ENCODE data around the gene VAC14.

The VAC14 gene

GRCh38 chr16:70706948-70707465 lies 94.0 kb downstream of the VAC14 start:
- Histone ChIP-seq H3K9me3 (ENCODE audit: low read length) (no peaks in the 10 kb centered on the region), H2AFZ (ENCODE audit: low read depth, low read length) (no peak overlapping the region), H3K4me3 (ENCODE audit: low read length) (no peak overlapping the region), H3K36me3 (ENCODE audit: insufficient read depth, low read length) (peaks cover 4% of the 10 kb centered on the region), H3K4me1 (ENCODE audit: insufficient read depth, low read length) (peaks cover 36% of the 10 kb centered on the region), H3K27me3 (ENCODE audit: insufficient read depth, low read length) (no peaks in the 10 kb centered on the region)

- H3K27me3 ChIP-seq (ENCODE audit: insufficient read depth, low read length): no peaks in the 10 kb centered on the region
- no peaks in the 10 kb centered on the region for H3K9me3 ChIP-seq (ENCODE audit: low read length)
- no peak overlapping the region for H3K4me3 ChIP-seq (ENCODE audit: low read length)
- H3K36me3 ChIP-seq (ENCODE audit: insufficient read depth, low read length): peaks cover 4% of the 10 kb centered on the region
- H2AFZ ChIP-seq (ENCODE audit: low read depth, low read length): no peak overlapping the region
- H3K4me1 ChIP-seq (ENCODE audit: insufficient read depth, low read length): peaks cover 38% of the 10 kb centered on the region
Observed at GRCh38 chr16:70705056-70705455, 95.9 kb downstream of the VAC14 start.

DNA sequence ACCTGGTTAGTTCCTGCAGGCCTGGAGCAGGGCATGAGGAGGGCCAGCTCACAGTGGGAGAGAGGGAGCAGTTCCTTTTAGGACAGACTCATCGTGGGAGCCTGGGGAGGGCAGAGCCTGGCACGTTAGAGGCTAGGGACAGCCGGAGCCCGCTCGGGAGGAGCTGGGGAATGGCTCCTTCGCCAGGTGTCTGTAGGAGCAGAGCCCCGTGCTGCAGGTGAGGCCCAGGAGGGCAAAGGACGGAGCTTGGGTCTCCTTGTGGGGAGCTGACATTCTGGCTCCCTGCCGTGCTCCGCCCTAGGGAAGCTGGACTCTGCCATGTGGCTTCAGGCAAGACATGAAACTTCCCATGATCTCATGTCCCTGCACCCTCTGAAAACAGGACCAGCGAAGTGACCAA lies 96.4 kb downstream of the VAC14 start:
- H2AFZ ChIP-seq (ENCODE audit: low read depth, low read length): no peak overlapping the region
- H3K27me3 ChIP-seq (ENCODE audit: insufficient read depth, low read length): no peaks in the 10 kb centered on the region
- H3K4me1 ChIP-seq (ENCODE audit: insufficient read depth, low read length): peaks cover 38% of the 10 kb centered on the region
- peaks cover 3% of the 10 kb centered on the region for H3K9me3 ChIP-seq (ENCODE audit: low read length)
- peaks cover 4% of the 10 kb centered on the region for H3K36me3 ChIP-seq (ENCODE audit: insufficient read depth, low read length)
- no peak overlapping the region for H3K4me3 ChIP-seq (ENCODE audit: low read length)

DNA sequence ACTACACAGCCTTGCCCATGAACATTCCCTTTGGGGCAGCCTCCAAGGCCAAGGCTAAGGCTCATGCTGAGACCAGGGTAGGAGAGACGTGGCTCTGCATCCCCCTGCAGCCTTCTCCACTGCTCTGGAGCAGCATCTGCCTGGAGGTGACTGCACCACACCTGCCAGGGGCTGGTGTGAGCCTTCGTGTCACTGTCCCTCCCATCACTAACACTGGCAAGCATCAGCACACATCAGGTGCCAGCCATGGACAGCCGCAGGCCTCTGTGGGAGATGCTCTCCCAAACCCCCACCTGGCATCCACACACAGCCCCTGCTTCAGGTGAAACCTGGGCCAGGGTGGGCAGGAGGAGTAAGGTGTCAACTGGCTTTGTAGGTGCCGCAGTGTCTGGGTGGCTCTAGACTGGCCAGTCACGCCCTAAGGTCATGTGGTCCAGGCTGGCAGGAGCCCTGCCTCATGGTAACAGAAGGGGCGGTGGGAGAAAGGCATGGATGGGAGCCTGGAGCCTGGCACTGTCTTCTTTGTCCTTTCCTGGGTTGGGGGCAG lies 97.0 kb downstream of the VAC14 start:
- peaks cover 37% of the 10 kb centered on the region for H3K4me1 ChIP-seq (ENCODE audit: insufficient read depth, low read length)
- H3K4me3 ChIP-seq (ENCODE audit: low read length): no peak overlapping the region
- peaks cover 10% of the 10 kb centered on the region for H3K9me3 ChIP-seq (ENCODE audit: low read length)

DNA sequence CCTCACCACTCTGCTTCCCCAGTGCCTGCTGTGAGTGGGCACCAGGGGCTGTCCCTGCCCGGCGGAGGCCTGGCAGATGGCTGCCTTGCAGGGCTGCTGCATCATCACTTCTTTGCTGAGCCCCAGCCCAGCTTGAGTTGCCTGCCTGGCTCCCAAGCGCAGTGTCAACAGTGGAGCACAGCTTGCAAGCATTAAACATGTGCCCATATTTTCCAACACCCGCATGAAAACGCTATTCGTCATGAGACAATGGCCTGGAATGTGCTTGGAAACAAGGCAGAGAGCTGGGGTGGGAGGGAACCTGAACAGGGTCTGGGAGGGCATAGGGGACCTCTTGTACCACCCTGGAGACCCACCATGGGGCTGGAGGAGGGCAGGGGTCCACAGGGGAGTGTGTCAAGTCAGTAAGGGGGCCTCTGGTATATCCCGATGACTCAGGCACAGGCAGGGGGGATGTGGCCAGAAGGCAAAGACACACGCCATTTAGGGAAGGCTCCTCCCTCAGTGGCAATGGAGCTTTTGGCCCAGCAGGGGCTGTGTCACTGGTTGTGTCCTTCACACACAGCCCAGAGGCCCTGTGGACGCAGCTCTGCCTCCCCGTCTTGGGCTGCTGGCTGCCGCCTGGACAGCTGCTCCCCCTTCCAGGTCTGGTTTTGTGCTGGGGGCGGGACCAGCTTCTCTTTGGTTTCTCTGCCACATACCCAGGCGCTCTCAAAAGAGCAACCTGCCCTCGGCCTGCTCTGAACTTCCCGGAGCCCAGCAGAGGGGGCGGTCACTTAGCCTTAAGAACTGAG lies 97.7 kb downstream of the VAC14 start:
- H3K27me3 ChIP-seq (ENCODE audit: insufficient read depth, low read length): no peaks in the 10 kb centered on the region
- H3K36me3 ChIP-seq (ENCODE audit: insufficient read depth, low read length): peaks cover 6% of the 10 kb centered on the region
- H2AFZ ChIP-seq (ENCODE audit: low read depth, low read length): no peak overlapping the region
- H3K9me3 ChIP-seq (ENCODE audit: low read length): peaks cover 12% of the 10 kb centered on the region
- H3K4me3 ChIP-seq (ENCODE audit: low read length): no peak overlapping the region
- H3K4me1 ChIP-seq (ENCODE audit: insufficient read depth, low read length): peaks cover 31% of the 10 kb centered on the region

More for the DNA sequence above, 97.0 kb downstream of the VAC14 start:
- Histone ChIP-seq H2AFZ (ENCODE audit: low read depth, low read length) (no peak overlapping the region), H3K27me3 (ENCODE audit: insufficient read depth, low read length) (no peaks in the 10 kb centered on the region), H3K36me3 (ENCODE audit: insufficient read depth, low read length) (peaks cover 9% of the 10 kb centered on the region)

DNA sequence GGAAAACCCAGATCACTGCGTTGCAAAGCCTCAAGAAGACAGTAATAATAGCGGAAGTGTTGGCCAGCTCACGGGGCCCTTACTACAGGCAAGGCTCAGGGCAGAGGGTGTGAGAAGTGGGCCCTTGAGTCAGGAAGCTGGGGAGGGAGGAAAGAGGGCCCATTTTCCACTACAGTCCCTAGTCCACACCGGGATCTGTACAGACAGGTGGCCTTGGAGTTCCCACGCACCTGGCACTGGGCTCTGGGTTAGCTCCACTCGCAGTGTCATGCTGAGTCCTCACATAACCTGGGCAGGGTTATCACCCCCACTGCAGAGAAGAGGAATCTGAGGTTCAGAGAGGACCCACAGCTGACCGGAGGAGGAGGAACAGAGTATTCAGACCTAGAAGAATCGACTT lies 98.3 kb downstream of the VAC14 start:
- H2AFZ ChIP-seq (ENCODE audit: low read depth, low read length): no peak overlapping the region
- peaks cover 12% of the 10 kb centered on the region for H3K9me3 ChIP-seq (ENCODE audit: low read length)
- peaks cover 9% of the 10 kb centered on the region for H3K36me3 ChIP-seq (ENCODE audit: insufficient read depth, low read length)
- no peak overlapping the region for H3K4me3 ChIP-seq (ENCODE audit: low read length)
- no peaks in the 10 kb centered on the region for H3K27me3 ChIP-seq (ENCODE audit: insufficient read depth, low read length)
- peaks cover 31% of the 10 kb centered on the region for H3K4me1 ChIP-seq (ENCODE audit: insufficient read depth, low read length)

DNA sequence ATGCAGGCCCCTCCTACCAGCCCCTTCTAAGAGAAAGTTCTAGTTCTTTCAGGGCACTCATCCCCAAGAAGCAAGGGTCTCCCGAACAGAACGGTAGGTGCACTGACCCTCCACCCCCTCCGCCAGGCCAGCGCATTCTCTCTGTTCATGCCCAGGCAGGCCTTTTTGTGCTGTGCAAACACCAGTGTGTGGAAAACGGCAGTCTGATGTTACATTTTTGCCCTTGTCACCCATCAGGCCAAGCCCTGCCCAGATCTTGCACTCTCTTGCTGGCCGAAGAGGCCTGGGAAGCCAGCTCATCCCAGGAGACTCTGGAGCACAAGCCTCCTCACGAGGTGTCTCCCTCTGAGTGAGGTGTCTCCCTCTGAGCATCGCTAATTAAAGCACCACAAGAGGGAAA lies 99.0 kb downstream of the VAC14 start:
- Histone ChIP-seq H3K9me3 (ENCODE audit: low read length) (peaks cover 12% of the 10 kb centered on the region), H2AFZ (ENCODE audit: low read depth, low read length) (no peak overlapping the region), H3K4me3 (ENCODE audit: low read length) (no peak overlapping the region), H3K4me1 (ENCODE audit: insufficient read depth, low read length) (peaks cover 27% of the 10 kb centered on the region), H3K36me3 (ENCODE audit: insufficient read depth, low read length) (peaks cover 9% of the 10 kb centered on the region), H3K27me3 (ENCODE audit: insufficient read depth, low read length) (no peaks in the 10 kb centered on the region)

GRCh38 chr16:70701596-70701995 lies 99.4 kb downstream of the VAC14 start:
- Histone ChIP-seq H2AFZ (ENCODE audit: low read depth, low read length) (no peak overlapping the region), H3K9me3 (ENCODE audit: low read length) (peaks cover 12% of the 10 kb centered on the region), H3K27me3 (ENCODE audit: insufficient read depth, low read length) (no peaks in the 10 kb centered on the region), H3K4me1 (ENCODE audit: insufficient read depth, low read length) (peaks cover 27% of the 10 kb centered on the region), H3K4me3 (ENCODE audit: low read length) (no peak overlapping the region), H3K36me3 (ENCODE audit: insufficient read depth, low read length) (peaks cover 9% of the 10 kb centered on the region)

DNA sequence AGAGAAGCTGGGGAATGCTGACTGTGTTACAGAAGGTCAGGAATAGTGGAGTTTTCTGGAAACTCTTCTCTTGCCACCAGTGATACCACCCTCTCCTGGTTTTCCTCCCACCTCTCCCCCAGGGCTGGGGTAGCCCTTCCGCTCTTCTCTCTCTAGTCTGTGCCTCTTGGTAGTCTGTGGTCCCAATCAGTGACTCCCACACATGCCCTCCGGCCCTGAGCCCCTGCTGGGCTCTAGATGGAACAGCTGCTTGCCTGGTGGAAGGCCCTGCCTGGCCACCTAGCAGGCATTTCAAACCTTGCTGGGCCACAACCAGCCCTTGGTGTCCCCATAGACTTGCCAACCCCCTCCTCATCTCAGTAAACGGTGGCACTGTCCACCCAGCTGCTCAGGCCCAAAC lies 99.9 kb downstream of the VAC14 start:
- H2AFZ ChIP-seq (ENCODE audit: low read depth, low read length): no peak overlapping the region
- peaks cover 9% of the 10 kb centered on the region for H3K36me3 ChIP-seq (ENCODE audit: insufficient read depth, low read length)
- H3K4me3 ChIP-seq (ENCODE audit: low read length): no peak overlapping the region
- peaks cover 27% of the 10 kb centered on the region for H3K4me1 ChIP-seq (ENCODE audit: insufficient read depth, low read length)
- no peaks in the 10 kb centered on the region for H3K27me3 ChIP-seq (ENCODE audit: insufficient read depth, low read length)
- peaks cover 12% of the 10 kb centered on the region for H3K9me3 ChIP-seq (ENCODE audit: low read length)

DNA sequence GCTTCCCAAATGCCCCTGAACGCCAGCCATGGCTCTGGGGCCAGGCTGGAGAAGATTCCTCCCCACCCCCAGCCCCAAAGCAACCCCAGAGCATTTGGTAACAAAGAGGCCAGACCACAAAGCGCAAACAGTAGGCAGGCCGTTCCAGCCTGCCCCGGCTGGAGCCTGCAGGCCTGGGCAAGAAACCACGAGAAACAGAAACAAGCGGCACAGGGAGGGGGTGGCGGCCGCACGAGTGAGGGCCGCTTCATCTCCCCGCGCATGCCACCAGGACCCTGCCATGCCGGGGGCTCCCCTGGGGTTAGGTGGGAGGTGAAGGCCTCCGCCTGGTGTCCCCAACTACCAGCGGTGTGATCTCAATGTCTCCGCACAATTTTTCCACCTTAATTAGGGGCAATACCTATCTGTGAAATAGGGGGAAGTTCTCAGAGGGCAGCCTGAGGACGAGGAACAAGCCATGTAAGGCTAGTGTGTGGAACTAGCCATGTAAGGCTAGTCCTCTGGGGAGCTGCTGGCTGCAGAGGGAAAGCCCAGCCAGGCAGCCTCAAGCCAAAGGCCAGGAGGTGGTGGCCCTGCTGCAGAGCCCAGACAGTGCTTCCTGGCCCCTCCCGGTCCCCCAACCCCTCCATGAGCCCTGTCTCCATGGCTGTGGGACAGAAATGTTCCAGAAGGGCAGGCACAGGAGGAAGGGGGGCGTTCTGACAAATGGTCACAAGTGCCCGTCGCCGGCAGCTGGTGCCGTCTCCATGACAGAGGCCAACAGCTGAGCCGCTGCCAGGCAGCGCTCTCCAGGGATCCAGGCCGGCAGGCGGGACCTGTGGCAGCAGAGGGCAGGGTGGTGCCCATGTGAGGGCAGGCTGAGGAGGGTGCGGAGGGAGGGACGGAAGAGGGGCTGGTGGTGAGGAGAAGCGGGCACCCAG lies 100.6 kb downstream of the VAC14 start:
- H3K4me1 ChIP-seq (ENCODE audit: insufficient read depth, low read length): peaks cover 27% of the 10 kb centered on the region
- H3K9me3 ChIP-seq (ENCODE audit: low read length): peaks cover 12% of the 10 kb centered on the region
- H3K4me3 ChIP-seq (ENCODE audit: low read length): no peak overlapping the region

GRCh38 chr16:70699696-70700095 lies 101.3 kb downstream of the VAC14 start:
- Histone ChIP-seq H3K36me3 (ENCODE audit: insufficient read depth, low read length) (peaks cover 9% of the 10 kb centered on the region), H3K27me3 (ENCODE audit: insufficient read depth, low read length) (no peaks in the 10 kb centered on the region), H2AFZ (ENCODE audit: low read depth, low read length) (no peak overlapping the region), H3K9me3 (ENCODE audit: low read length) (peaks cover 12% of the 10 kb centered on the region), H3K4me1 (ENCODE audit: insufficient read depth, low read length) (peaks cover 29% of the 10 kb centered on the region), H3K4me3 (ENCODE audit: low read length) (no peak overlapping the region)

More for the DNA sequence above, 100.6 kb downstream of the VAC14 start:
- H3K27me3 ChIP-seq (ENCODE audit: insufficient read depth, low read length): no peaks in the 10 kb centered on the region
- H3K36me3 ChIP-seq (ENCODE audit: insufficient read depth, low read length): peaks cover 9% of the 10 kb centered on the region
- no peak overlapping the region for H2AFZ ChIP-seq (ENCODE audit: low read depth, low read length)

GRCh38 chr16:70698901-70699300 lies 102.1 kb downstream of the VAC14 start:
- Histone ChIP-seq H3K4me1 (ENCODE audit: insufficient read depth, low read length) (peaks cover 29% of the 10 kb centered on the region), H3K4me3 (ENCODE audit: low read length) (no peak overlapping the region), H3K9me3 (ENCODE audit: low read length) (peaks cover 12% of the 10 kb centered on the region), H3K27me3 (ENCODE audit: insufficient read depth, low read length) (no peaks in the 10 kb centered on the region), H3K36me3 (ENCODE audit: insufficient read depth, low read length) (peaks cover 9% of the 10 kb centered on the region), H2AFZ (ENCODE audit: low read depth, low read length) (no peak overlapping the region)
